Panc1 (cell line): Measurements from ENCODE around the gene FAM186B. TPM values are rescaled to one million over a fixed set of nuclear protein-coding genes. Genes with fewer than 3 reads are reported as not detected.

Source experiments
- ATAC-seq: fragments of 200-7000 bp; cut with Tn5 transposase; 2 replicates; pipeline ENCODE4 v1.9.1; 2020; ENCODE audit warnings: mild to moderate bottlenecking, moderate library complexity
- BruUV-seq: library from RNA; stranded (reverse); fragments of 400-500 nt; replicated peaks from 2 replicates; lab custom pipeline; 2021; lab: Mats Ljungman, UMichigan
- CTCF ChIA-PET: fragments of 300-600 bp; sonication (Branson Sonifier 250); formaldehyde crosslinking; loops from one replicate; lab custom pipeline; 2022; ENCODE audit warnings: antibody characterized with exemption; lab: Charles Lee
- POLR2A ChIA-PET: fragments of 300-600 bp; sonication (Branson Sonifier 250); formaldehyde crosslinking; loops from one replicate; lab custom pipeline; 2022; ENCODE audit warnings: antibody characterized with exemption; lab: Charles Lee
- DNase-seq: peaks from one replicate; pipeline ENCODE4 v3.0.0-alpha.2; 2010; ENCODE audit warnings: low read depth, low spot score
- H3K27ac ChIP-seq: 2 replicates; pipeline ENCODE4 v1.5.1; 2011; ENCODE audit warnings: mild to moderate bottlenecking, low read length, inconsistent platforms
- H3K27me3 ChIP-seq: fragments of 200-500 bp; sonication (Bioruptor generic); 2 replicates; pipeline ENCODE4 v1.6.0; 2014; ENCODE audit warnings: low read length, inconsistent platforms; ENCODE audit not compliant: control insufficient read depth, insufficient read depth
- H3K36me3 ChIP-seq: fragments of 200-500 bp; sonication (Bioruptor generic); 2 replicates; pipeline ENCODE4 v1.5.1; 2014; ENCODE audit warnings: inconsistent platforms, mild to moderate bottlenecking, low read length, moderate library complexity; ENCODE audit not compliant: control insufficient read depth, insufficient read depth
- H3K4me1 ChIP-seq: 2 replicates; pipeline ENCODE4 v1.5.1; 2011; ENCODE audit warnings: inconsistent platforms, mild to moderate bottlenecking, low read length, moderate library complexity; ENCODE audit not compliant: control insufficient read depth, insufficient read depth
- H3K4me3 ChIP-seq, 2 experiments: 2 replicates each; pipeline ENCODE4 v1.5.1; 2011 to 2012; ENCODE audit warnings: low read depth in 2 of 2, low read length in 2 of 2, mild to moderate bottlenecking in 2 of 2, inconsistent platforms in 1 of 2, moderate library complexity in 1 of 2
- H3K9me3 ChIP-seq: fragments of 200-500 bp; sonication (Bioruptor generic); 2 replicates; pipeline ENCODE4 v1.5.1; 2014; ENCODE audit warnings: low read depth, mild to moderate bottlenecking, inconsistent platforms, low read length, moderate library complexity; ENCODE audit not compliant: control insufficient read depth, insufficient read depth
- CTCF ChIP-seq: fragments of 450-650 bp; IDR thresholded peaks from 2 replicates; pipeline ENCODE4 v1.5.1; 2017; ENCODE audit warnings: mild to moderate bottlenecking
- POLR2AphosphoS5 ChIP-seq: IDR thresholded peaks from 2 replicates; pipeline ENCODE4 v1.6.1; 2012; ENCODE audit warnings: mild to moderate bottlenecking, low read depth, low read length, moderate library complexity
- REST ChIP-seq, 2 experiments: IDR thresholded peaks; 2 replicates each; pipeline ENCODE4 v1.6.1; 2011 to 2012; ENCODE audit warnings: low read depth in 2 of 2, control low read depth in 1 of 2, low read length in 1 of 2, mild to moderate bottlenecking in 1 of 2, moderate library complexity in 1 of 2; ENCODE audit not compliant: insufficient read depth in 1 of 2
- SIN3A ChIP-seq: IDR thresholded peaks from 2 replicates; pipeline ENCODE4 v1.6.1; 2012; ENCODE audit warnings: low read depth, mild to moderate bottlenecking, low read length, moderate library complexity, borderline replicate concordance; ENCODE audit not compliant: insufficient read depth
- TCF7L2 ChIP-seq: IDR thresholded peaks from 2 replicates; pipeline ENCODE4 v1.6.1; 2011; ENCODE audit warnings: mild to moderate bottlenecking, low read depth, low read length, inconsistent platforms
- in situ Hi-C: cut with HindIII; loops from 2 replicates; pipeline ENCODE4 v1.10.0; 2016; ENCODE audit warnings: low sequenced_read_pairs, low pct_unique_long_range_greater_than_20kb
- intact Hi-C: fragments of 100-400 bp; cut with micrococcal nuclease; formaldehyde crosslinking; loops from one replicate; pipeline ENCODE4 v1.10.0; 2022; ENCODE audit not compliant: unreplicated experiment
- total RNA-seq: library from RNA; stranded (reverse); gene quantifications from one replicate; pipeline ENCODE4 v1.2.1, GENCODE V29; 2021; ENCODE audit not compliant: unreplicated experiment

FAM186B gene
- total RNA-seq, 1 experiment from 2014 or later, result 0.13 TPM

- BruUV-seq, result no TSS peak
- in situ Hi-C loops, result no loop called here
- CTCF ChIA-PET, result no interaction called here
Observed at GRCh38 chr12:49577589-49578315, 27.7 kb downstream of the FAM186B start.

GRCh38 chr12:49568442-49569162 lies 36.8 kb downstream of the FAM186B start:
- Histone ChIP-seq H3K36me3 (peaks cover 3% of the 10 kb centered on the region; the same call in 1 of the 2 replicates), H3K4me1 (peaks cover 12% of the 10 kb centered on the region), H3K27ac (peak overlapping the region; percentile 96), H3K4me3 (peak overlapping the region; percentile 64 to 85), H3K9me3 (no peaks in the 10 kb centered on the region), H3K27me3 (no peaks in the 10 kb centered on the region)
- POLR2A ChIA-PET, result interaction anchor here (0.6 kb wide), 1 partner anchor 31 kb away, joined by 6 read pairs; no protein-coding TSS in a partner anchor
- in situ Hi-C loops (no loop called here), intact Hi-C loops (no loop called here)
- no peak for TF ChIP-seq CTCF
- TF ChIP-seq REST (IDR thresholded peaks at IDR 0.05; ENCODE audit: insufficient read depth in 1 of 2, low read depth in 2 of 2, low read length in 1 of 2), result no peak
- TF ChIP-seq SIN3A, result no peak
- TF ChIP-seq POLR2AphosphoS5, result no peak
- TF ChIP-seq TCF7L2, result no peak
- CTCF ChIA-PET, result interaction anchor here (0.6 kb wide), 1 partner anchor 13 kb away, joined by 6 read pairs; no protein-coding TSS in a partner anchor
- peak; percentile 58 for ATAC-seq
- no TSS peak for BruUV-seq
- no peak for DNase-seq

More at GRCh38 chr12:49577589-49578315, 27.7 kb downstream of the FAM186B start:
- Histone ChIP-seq H3K36me3 (no peaks in the 10 kb centered on the region; the same call in 1 of the 2 replicates), H3K4me1 (no peaks in the 10 kb centered on the region), H3K27me3 (no peaks in the 10 kb centered on the region), H3K9me3 (no peaks in the 10 kb centered on the region), H3K4me3 (no peak overlapping the region), H3K27ac (no peak overlapping the region)
- POLR2A ChIA-PET, result no interaction called here
- no peak for DNase-seq
- ATAC-seq, result no peak
- TF ChIP-seq POLR2AphosphoS5, result no peak
- no peak for TF ChIP-seq TCF7L2
- TF ChIP-seq SIN3A, result no peak
- TF ChIP-seq CTCF, result no peak
- intact Hi-C loops, result no loop called here
